Naive thymus-derived CD4-positive, alpha-beta T cell (primary cell): ENCODE results near the gene CDK4. TPM values are rescaled to one million over a fixed set of nuclear protein-coding genes. Genes with fewer than 3 reads are reported as not detected.

ENCODE experiments used
- ATAC-seq: fragments of 150-1000 bp; cut with Tn5 transposase; 2 replicates; pipeline ENCODE4 v1.10.0; 2021; ENCODE audit warnings: mild to moderate bottlenecking, moderate library complexity
- CTCF ChIA-PET: fragments of 350-600 bp; sonication (Branson Sonifier 250); formaldehyde crosslinking; loops from one replicate; lab custom pipeline; 2021; ENCODE audit warnings: antibody characterized with exemption; lab: Charles Lee
- POLR2A ChIA-PET: fragments of 350-600 bp; sonication (Branson Sonifier 250); formaldehyde crosslinking; loops from one replicate; lab custom pipeline; 2021; ENCODE audit warnings: antibody characterized with exemption, inconsistent platforms; lab: Charles Lee
- DNase-seq, 9 donors: peaks; one replicate each; pipeline versions ENCODE4 v3.0.0 to v3.0.0-alpha.2; 2020 to 2022; ENCODE audit warnings: mixed read lengths in 1 of 9
- H3K27ac ChIP-seq: one replicate; pipeline ENCODE4 v1.7.0; 2013; ENCODE audit warnings: mild to moderate bottlenecking, low read depth, low read length, moderate library complexity
- H3K27me3 ChIP-seq, 2 donors: one replicate each; pipeline ENCODE4 v1.7.0; 2013; ENCODE audit warnings: low read length in 2 of 2, mild to moderate bottlenecking in 2 of 2, moderate library complexity in 2 of 2; ENCODE audit not compliant: control insufficient read depth in 2 of 2, insufficient read depth in 2 of 2
- H3K36me3 ChIP-seq, 3 experiments: 1 replicate in 2 of 3; 2 replicates in 1 of 3; pipeline ENCODE4 v1.7.0; 2013; ENCODE audit warnings: low read length in 3 of 3, mild to moderate bottlenecking in 3 of 3, moderate library complexity in 1 of 3; ENCODE audit not compliant: insufficient read depth in 3 of 3, control insufficient read depth in 2 of 3
- H3K4me1 ChIP-seq, 2 donors: one replicate each; pipeline ENCODE4 v1.7.0; 2013; ENCODE audit warnings: low read length in 2 of 2, mild to moderate bottlenecking in 2 of 2, moderate library complexity in 1 of 2; ENCODE audit not compliant: control insufficient read depth in 2 of 2, insufficient read depth in 2 of 2
- H3K4me3 ChIP-seq: 2 replicates; pipeline ENCODE4 v1.7.0; 2013; ENCODE audit warnings: mild to moderate bottlenecking, low read length
- H3K9me3 ChIP-seq, 3 experiments: 1 replicate in 2 of 3; 2 replicates in 1 of 3; pipeline ENCODE4 v1.7.0; 2013; ENCODE audit warnings: low read length in 3 of 3; ENCODE audit not compliant: control insufficient read depth in 2 of 3
- H3K27ac Mint-ChIP-seq, 9 donors: one replicate each; pipeline ENCODE4 v1.8.0; 2020 to 2022; ENCODE audit warnings: mixed read lengths in 9 of 9, mild to moderate bottlenecking in 8 of 9, moderate library complexity in 5 of 9, inconsistent platforms in 2 of 9
- H3K27me3 Mint-ChIP-seq, 5 donors: one replicate each; pipeline ENCODE4 v1.8.0; 2021 to 2022; ENCODE audit warnings: mixed read lengths in 5 of 5, mild to moderate bottlenecking in 1 of 5
- H3K36me3 Mint-ChIP-seq, 5 donors: one replicate each; pipeline ENCODE4 v1.8.0; 2020 to 2022; ENCODE audit warnings: mixed read lengths in 5 of 5, mild to moderate bottlenecking in 3 of 5, inconsistent platforms in 1 of 5
- H3K4me1 Mint-ChIP-seq, 7 donors: one replicate each; pipeline ENCODE4 v1.8.0; 2020 to 2022; ENCODE audit warnings: mixed read lengths in 7 of 7, mild to moderate bottlenecking in 3 of 7, inconsistent platforms in 1 of 7
- H3K4me3 Mint-ChIP-seq, 10 donors: one replicate each; pipeline ENCODE4 v1.8.0; 2020 to 2022; ENCODE audit warnings: mild to moderate bottlenecking in 10 of 10, mixed read lengths in 10 of 10, moderate library complexity in 6 of 10, inconsistent platforms in 2 of 10
- H3K9me3 Mint-ChIP-seq, 11 donors: one replicate each; pipeline ENCODE4 v1.8.0; 2020 to 2022; ENCODE audit warnings: mixed read lengths in 11 of 11, mild to moderate bottlenecking in 4 of 11, inconsistent platforms in 1 of 11, moderate library complexity in 1 of 11
- intact Hi-C, 2 donors: fragments of 100-400 bp; cut with micrococcal nuclease; formaldehyde crosslinking; loops; one replicate each; pipeline ENCODE4 v1.15.1; 2023
- polyA plus RNA-seq, 2 donors: library from polyadenylated mRNA; unstranded; fragments of 300-500 nt; fragmentation: Illumina TruSeq; gene quantifications; one replicate each; pipeline ENCODE4 v1.2.3, GENCODE V29; 2021
- total RNA-seq, 6 experiments: library from RNA in 5 of 6; stranded (reverse) in 5 of 6; gene quantifications; 1 replicate in 5 of 6; 2 replicates in 1 of 6; pipeline ENCODE4 v1.2.3 and lab custom pipeline; 2021 to 2026

Gene CDK4
- total and polyA plus RNA-seq, 7 experiments from 2014 or later: 23.8 to 108 (median 49.5) TPM

- Mint-ChIP-seq H3K36me3 (peaks cover 9 to 51% (median 16%) of the 10 kb centered on the region in 5 donors), H3K27ac (peak overlapping the region in 8 of 9 donors; percentile 39 to 92 (median 66)), H3K9me3 (no peaks in the 10 kb centered on the region), H3K27me3 (no peaks in the 10 kb centered on the region), H3K4me1 (peaks cover 13 to 34% (median 25%) of the 10 kb centered on the region in 7 donors), H3K4me3 (no peak overlapping the region)
- Histone ChIP-seq H3K4me1 (peaks cover 11 to 16% of the 10 kb centered on the region in 2 donors), H3K9me3 (no peaks in the 10 kb centered on the region), H3K36me3 (peaks cover 32 to 89% (median 35%) of the 10 kb centered on the region in 3 experiments), H3K4me3 (no peak overlapping the region), H3K27ac (peak overlapping the region; percentile 38), H3K27me3 (no peaks in the 10 kb centered on the region)
- DNase-seq: no peak
- intact Hi-C loops: no loop called here
- ATAC-seq: no peak
- CTCF ChIA-PET: interaction anchor here (0.9 kb wide), 2 partner anchors 24 to 62 kb away, joined by 3 to 5 read pairs; no protein-coding TSS in a partner anchor
- POLR2A ChIA-PET: interaction anchor here (1.4 kb wide), 1 partner anchor 11 kb away, joined by 4 read pairs; no protein-coding TSS in a partner anchor
Observed at GRCh38 chr12:57735198-57735855, 16.8 kb downstream of the CDK4 start.

- CTCF ChIA-PET: interaction anchor here (0.9 kb wide), 2 partner anchors 25 to 62 kb away, joined by 3 to 5 read pairs; no protein-coding TSS in a partner anchor
- no peak overlapping the region for H3K4me3 Mint-ChIP-seq
- Histone ChIP-seq H3K9me3 (no peaks in the 10 kb centered on the region), H3K27me3 (no peaks in the 10 kb centered on the region), H3K27ac (peak overlapping the region; percentile 28), H3K36me3 (peaks cover 36 to 92% (median 39%) of the 10 kb centered on the region in 3 experiments), H3K4me3 (no peak overlapping the region), H3K4me1 (peaks cover 3 to 8% of the 10 kb centered on the region in 2 donors)
- peaks cover 12 to 27% (median 23%) of the 10 kb centered on the region in 7 donors for H3K4me1 Mint-ChIP-seq
- POLR2A ChIA-PET: interaction anchor here (1.4 kb wide), 1 partner anchor 10 kb away, joined by 4 read pairs; no protein-coding TSS in a partner anchor
- intact Hi-C loops: no loop called here
- ATAC-seq (no peak), DNase-seq (no peak)
- no peaks in the 10 kb centered on the region for H3K9me3 Mint-ChIP-seq
- H3K36me3 Mint-ChIP-seq: peaks cover 9 to 58% (median 20%) of the 10 kb centered on the region in 5 donors
- H3K27ac Mint-ChIP-seq: peak overlapping the region in 8 of 9 donors; percentile 39 to 92 (median 61)
- H3K27me3 Mint-ChIP-seq: no peaks in the 10 kb centered on the region
Observed at GRCh38 chr12:57734591-57734990, 17.5 kb downstream of the CDK4 start.

- peaks cover 9 to 55% (median 20%) of the 10 kb centered on the region in 5 donors for H3K36me3 Mint-ChIP-seq
- no peaks in the 10 kb centered on the region for H3K27me3 Mint-ChIP-seq
- intact Hi-C loops: no loop called here
- Histone ChIP-seq H3K9me3 (no peaks in the 10 kb centered on the region), H3K4me1 (peaks cover 0 to 2% of the 10 kb centered on the region in 2 donors), H3K4me3 (no peak overlapping the region), H3K27me3 (no peaks in the 10 kb centered on the region), H3K27ac (no peak overlapping the region), H3K36me3 (peaks cover 39 to 92% (median 41%) of the 10 kb centered on the region in 3 experiments)
- DNase-seq: no peak
- CTCF ChIA-PET: no interaction called here
- H3K4me1 Mint-ChIP-seq: peaks cover 6 to 20% (median 17%) of the 10 kb centered on the region in 7 donors
- peak overlapping the region in 2 of 9 donors; percentile 14 to 68 for H3K27ac Mint-ChIP-seq
- ATAC-seq: no peak
- no peaks in the 10 kb centered on the region for H3K9me3 Mint-ChIP-seq
- H3K4me3 Mint-ChIP-seq: no peak overlapping the region
- POLR2A ChIA-PET: interaction anchor here (2.0 kb wide), 1 partner anchor 11 kb away, joined by 5 read pairs; no protein-coding TSS in a partner anchor
Observed at GRCh38 chr12:57733928-57734327, 18.2 kb downstream of the CDK4 start.

- CTCF ChIA-PET: no interaction called here
- no peak for DNase-seq
- H3K27me3 Mint-ChIP-seq: no peaks in the 10 kb centered on the region
- Histone ChIP-seq H3K36me3 (peaks cover 39 to 94% (median 42%) of the 10 kb centered on the region in 3 experiments), H3K27me3 (no peaks in the 10 kb centered on the region), H3K27ac (no peak overlapping the region), H3K4me1 (no peaks in the 10 kb centered on the region), H3K9me3 (no peaks in the 10 kb centered on the region), H3K4me3 (no peak overlapping the region)
- POLR2A ChIA-PET: interaction anchor here (1.2 to 2.0 kb wide), 2 partner anchors 9 to 10 kb away, joined by 3 to 5 read pairs; no protein-coding TSS in a partner anchor
- no peaks in the 10 kb centered on the region for H3K9me3 Mint-ChIP-seq
- H3K27ac Mint-ChIP-seq: peak overlapping the region in 3 of 9 donors; percentile 33 to 82 (median 59)
- H3K4me3 Mint-ChIP-seq: no peak overlapping the region
- peaks cover 6 to 23% (median 16%) of the 10 kb centered on the region in 7 donors for H3K4me1 Mint-ChIP-seq
- peaks cover 9 to 60% (median 26%) of the 10 kb centered on the region in 5 donors for H3K36me3 Mint-ChIP-seq
- intact Hi-C loops: no loop called here
- ATAC-seq: no peak
Observed at GRCh38 chr12:57732726-57733593, 19.1 kb downstream of the CDK4 start.

GRCh38 chr12:57732270-57732669, 19.8 kb downstream of the CDK4 start:
- no peak overlapping the region for H3K27ac ChIP-seq
- H3K4me3 ChIP-seq: no peak overlapping the region
- H3K4me1 ChIP-seq: no peaks in the 10 kb centered on the region
- H3K36me3 Mint-ChIP-seq: peaks cover 9 to 64% (median 30%) of the 10 kb centered on the region in 5 donors
- H3K9me3 ChIP-seq: no peaks in the 10 kb centered on the region
- H3K27me3 ChIP-seq: no peaks in the 10 kb centered on the region
- H3K4me3 Mint-ChIP-seq: no peak overlapping the region
- peaks cover 0 to 1% (median 0%) of the 10 kb centered on the region in 11 donors for H3K9me3 Mint-ChIP-seq
- ChIA-PET POLR2A (interaction anchor here (1.2 to 2.0 kb wide), 3 partner anchors 10 to 16 kb away, joined by 3 to 5 read pairs (median 3); no protein-coding TSS in a partner anchor), CTCF (no interaction called here)
- ATAC-seq (no peak), DNase-seq (no peak)
- H3K36me3 ChIP-seq: peaks cover 39 to 98% (median 49%) of the 10 kb centered on the region in 3 experiments
- intact Hi-C loops: no loop called here
- peaks cover 6 to 23% (median 16%) of the 10 kb centered on the region in 7 donors for H3K4me1 Mint-ChIP-seq
- H3K27me3 Mint-ChIP-seq: no peaks in the 10 kb centered on the region
- H3K27ac Mint-ChIP-seq: peak overlapping the region in 2 of 9 donors; percentile 30 to 74
